ENCODE results near the gene EYS. TPM values are rescaled to one million over a fixed set of nuclear protein-coding genes. Genes with fewer than 3 reads are reported as not detected.
A peak's percentile ranks its signal among the peaks of the same experiment; 100 is the strongest.

The EYS gene
- total and polyA plus RNA-seq, 2 of the 8 experiments (the other 6 are each of a cell fraction or from before 2014, with no cell fraction given): 0.05 to 0.13 TPM

DNA sequence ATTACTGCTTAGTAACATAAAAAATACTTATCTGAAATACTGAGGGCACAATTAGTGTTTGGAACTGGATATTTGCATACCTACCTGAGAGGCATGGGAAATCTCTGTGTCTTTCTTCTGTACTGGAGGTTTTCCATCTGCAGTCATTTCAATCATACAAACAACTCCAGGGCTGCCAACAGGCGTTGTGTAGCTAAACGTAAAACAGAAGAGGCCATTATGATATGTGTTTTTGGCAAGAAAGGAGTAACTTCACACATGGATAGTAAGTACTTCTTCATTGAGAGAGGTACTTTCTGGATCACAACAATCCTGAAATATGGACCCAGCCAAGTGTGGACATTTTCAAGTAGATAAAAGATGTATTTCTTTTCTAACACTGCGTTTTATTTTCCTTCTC is 1708.0 kb downstream of the EYS start:
- TF ChIP-seq SIX5 (IDR thresholded peaks at IDR 0.05; ENCODE audit: low read depth, low read length) (no peak), EGR1 (IDR thresholded peaks at IDR 0.05; ENCODE audit: borderline replicate concordance, low read depth, low read length) (no peak), NRF1 (IDR thresholded peaks at IDR 0.05; ENCODE audit: low read depth, low read length) (no peak), GABPA (IDR thresholded peaks at IDR 0.05; ENCODE audit: borderline replicate concordance, insufficient read depth, low read length) (no peak), RNF2 (IDR thresholded peaks at IDR 0.05; ENCODE audit: borderline replicate concordance, low read depth, low read length, missing control alignments, poor library complexity, severe bottlenecking) (no peak), KDM1A (IDR thresholded peaks at IDR 0.05; ENCODE audit: borderline replicate concordance, low read length) (no peak), FOSL1 (IDR thresholded peaks at IDR 0.05; ENCODE audit: insufficient read depth, low read depth, low read length) (no peak), SIN3A (conservative IDR thresholded peaks at IDR 0.05 in 1 of 2, IDR thresholded peaks at IDR 0.05 in 1 of 2; ENCODE audit: low read depth in 1 of 2, low read length in 2 of 2) (no peak), SAP30 (IDR thresholded peaks at IDR 0.05; ENCODE audit: insufficient read depth, insufficient replicate concordance, low read length) (no peak), ASH2L (IDR thresholded peaks at IDR 0.05; ENCODE audit: low read length) (no peak), EZH2 (IDR thresholded peaks at IDR 0.05; ENCODE audit: low read depth, low read length, severe bottlenecking) (no peak)
- TF ChIP-seq, protein P1, sequence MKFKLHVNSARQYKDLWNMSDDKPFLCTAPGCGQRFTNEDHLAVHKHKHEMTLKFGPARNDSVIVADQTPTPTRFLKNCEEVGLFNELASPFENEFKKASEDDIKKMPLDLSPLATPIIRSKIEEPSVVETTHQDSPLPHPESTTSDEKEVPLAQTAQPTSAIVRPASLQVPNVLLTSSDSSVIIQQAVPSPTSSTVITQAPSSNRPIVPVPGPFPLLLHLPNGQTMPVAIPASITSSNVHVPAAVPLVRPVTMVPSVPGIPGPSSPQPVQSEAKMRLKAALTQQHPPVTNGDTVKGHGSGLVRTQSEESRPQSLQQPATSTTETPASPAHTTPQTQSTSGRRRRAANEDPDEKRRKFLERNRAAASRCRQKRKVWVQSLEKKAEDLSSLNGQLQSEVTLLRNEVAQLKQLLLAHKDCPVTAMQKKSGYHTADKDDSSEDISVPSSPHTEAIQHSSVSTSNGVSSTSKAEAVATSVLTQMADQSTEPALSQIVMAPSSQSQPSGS (IDR thresholded peaks at IDR 0.05; ENCODE audit: low read length): no peak
- no peak overlapping the region for H4K91ac ChIP-seq (replicated peaks; ENCODE audit: insufficient read length, low read length)
- POLR2A ChIA-PET (ENCODE audit: partially characterized antibody): no interaction called here
- H3K23me2 ChIP-seq (ENCODE audit: low read depth, low read length): no peaks in the 10 kb centered on the region
- FAIRE-seq (no peak), DNase-seq (ENCODE audit: low read depth in 1 of 2, low spot score in 2 of 2) (no peak)
- 0 out of 2 replicates have a peak overlapping the region, but pooled peaks have one; percentile 40 for H2AFZ ChIP-seq (ENCODE audit: low read length)
- no peak overlapping the region for H2BK12ac ChIP-seq (ENCODE audit: low read depth, low read length)
- H4K20me1 ChIP-seq (replicated peaks in 1 of 2; ENCODE audit: control insufficient read depth in 1 of 2, insufficient read depth in 2 of 2, low read length in 2 of 2): no peaks in the 10 kb centered on the region
- no peak overlapping the region for H2BK20ac ChIP-seq (ENCODE audit: low read length)
- H2AK5ac ChIP-seq (ENCODE audit: low read depth, low read length): no peak overlapping the region
- no peak overlapping the region for H2BK5ac ChIP-seq (ENCODE audit: low read depth, low read length)
- H3K23ac ChIP-seq (ENCODE audit: insufficient read length): no peak overlapping the region
- no peak overlapping the region for H3K56ac ChIP-seq (replicated peaks; ENCODE audit: insufficient read length, low read depth, low read length)
- H3K4me2 ChIP-seq (ENCODE audit: insufficient read depth in 1 of 2, low read depth in 2 of 2, low read length in 2 of 2): no peak overlapping the region
- H3K79me2 ChIP-seq (ENCODE audit: control insufficient read depth in 1 of 2, insufficient read depth in 2 of 2, low read length in 2 of 2): no peaks in the 10 kb centered on the region
- H3K14ac ChIP-seq (ENCODE audit: insufficient read length): no peak overlapping the region
- H3K4me3 ChIP-seq (ENCODE audit: extremely low read depth in 1 of 4, insufficient read depth in 2 of 4, low read depth in 3 of 4, low read length in 4 of 4): no peak overlapping the region
- H3K36me3 ChIP-seq (ENCODE audit: control insufficient read depth in 2 of 4, insufficient read depth in 4 of 4, low read length in 3 of 4): no peaks in the 10 kb centered on the region
- H4K8ac ChIP-seq (ENCODE audit: extremely low read depth, insufficient read depth, low read length): no peak overlapping the region
- H2BK15ac ChIP-seq (ENCODE audit: low read length): no peak overlapping the region
- no peak overlapping the region for H2BK120ac ChIP-seq (replicated peaks; ENCODE audit: low read depth, low read length)
- WGBS, 2 experiments (ENCODE audit: extremely low coverage in 1 of 2, insufficient coverage in 1 of 2, insufficient read length in 1 of 2, insufficient replicate concordance in 2 of 2, low coverage in 1 of 2, low lambda C conversion rate in 2 of 2, missing lambda C conversion rate in 1 of 2): 95% methylated on average over 3 of the region's 3 CpGs; no CpG with 5 or more reads in 1 of the 2 experiments
- no peak overlapping the region for H4K5ac ChIP-seq (ENCODE audit: insufficient read length, low read depth, low read length)
- H3K9ac ChIP-seq (replicated peaks in 1 of 4; ENCODE audit: extremely low read depth in 1 of 4, low read depth in 3 of 4, low read length in 3 of 4): no peak overlapping the region
- no peaks in the 10 kb centered on the region for H3K27me3 ChIP-seq (replicated peaks in 1 of 4; ENCODE audit: control insufficient read depth in 3 of 4, extremely low read depth in 1 of 4, insufficient read depth in 3 of 4, low read length in 3 of 4)
- no peak overlapping the region for H3K18ac ChIP-seq (ENCODE audit: extremely low read depth, low read length)
- H3K4ac ChIP-seq (replicated peaks; ENCODE audit: insufficient read length, low read depth, low read length): no peak overlapping the region
- no peak overlapping the region for H3K27ac ChIP-seq (ENCODE audit: low read depth, low read length)
- H3K79me1 ChIP-seq (ENCODE audit: low read depth, low read length): no peaks in the 10 kb centered on the region
- CTCF ChIA-PET (ENCODE audit: partially characterized antibody): no interaction called here
- no peaks in the 10 kb centered on the region for H3K9me3 ChIP-seq (ENCODE audit: insufficient read depth in 2 of 2, low read depth in 1 of 2, low read length in 1 of 2)
- no peaks in the 10 kb centered on the region for H3K4me1 ChIP-seq (replicated peaks in 1 of 4; ENCODE audit: control insufficient read depth in 3 of 4, insufficient read depth in 4 of 4, low read length in 3 of 4)

All from H1 (cell line).